H1 (cell line): ENCODE measurements around the gene PRXL2A. TPM values are rescaled to one million over a fixed set of nuclear protein-coding genes. Genes with fewer than 3 reads are reported as not detected.
A peak's percentile ranks its signal among the peaks of the same experiment; 100 is the strongest.

Experiments
- CTCF ChIA-PET: fragments of 300-600 bp; sonication (Branson Sonifier 250); formaldehyde crosslinking; loops from one replicate; lab custom pipeline; 2021; ENCODE audit not compliant: partially characterized antibody; lab: Charles Lee
- POLR2A ChIA-PET: fragments of 300-600 bp; sonication (Branson Sonifier 250); formaldehyde crosslinking; loops from one replicate; lab custom pipeline; 2021; ENCODE audit warnings: inconsistent platforms; ENCODE audit not compliant: partially characterized antibody; lab: Charles Lee
- DNase-seq, 2 experiments: peaks; one replicate each; pipeline versions ENCODE4 v3.0.0 to v3.0.0-alpha.2; 2010 to 2022; ENCODE audit warnings: low spot score in 2 of 2, low read depth in 1 of 2, mixed read lengths in 1 of 2
- FAIRE-seq: peaks from 2 replicates; lab custom pipeline; 2011; peaks lifted over from hg19 to GRCh38; lab: Jason Lieb, UNC
- H2AFZ ChIP-seq: 2 replicates; pipeline ENCODE4 v1.8.1; 2012; ENCODE audit warnings: low read length, inconsistent platforms
- H2AK5ac ChIP-seq: 2 replicates; pipeline ENCODE4 v1.6.1; 2013; ENCODE audit warnings: low read depth, low read length
- H2BK120ac ChIP-seq: replicated peaks from 2 replicates; pipeline ENCODE3; 2013; ENCODE audit warnings: low read depth, low read length, inconsistent platforms
- H2BK12ac ChIP-seq: 2 replicates; pipeline ENCODE4 v1.6.1; 2013; ENCODE audit warnings: low read depth, low read length
- H2BK15ac ChIP-seq: 2 replicates; pipeline ENCODE4 v1.6.1; 2013; ENCODE audit warnings: low read length
- H2BK20ac ChIP-seq: 2 replicates; pipeline ENCODE4 v1.6.1; 2013; ENCODE audit warnings: low read length
- H2BK5ac ChIP-seq: 2 replicates; pipeline ENCODE4 v1.6.1; 2013; ENCODE audit warnings: low read depth, low read length
- H3K14ac ChIP-seq: 2 replicates; pipeline ENCODE4 v1.6.1; 2013; ENCODE audit warnings: inconsistent platforms; ENCODE audit not compliant: insufficient read length
- H3K18ac ChIP-seq: 2 replicates; pipeline ENCODE4 v1.6.1; 2013; ENCODE audit warnings: low read length; ENCODE audit errors: extremely low read depth
- H3K23ac ChIP-seq: 2 replicates; pipeline ENCODE4 v1.6.1; 2013; ENCODE audit warnings: inconsistent platforms; ENCODE audit not compliant: insufficient read length
- H3K23me2 ChIP-seq: 2 replicates; pipeline ENCODE4 v1.6.1; 2013; ENCODE audit warnings: low read depth, low read length
- H3K27ac ChIP-seq: 2 replicates; pipeline ENCODE4 v1.6.1; 2011; ENCODE audit warnings: low read depth, low read length, inconsistent platforms
- H3K27me3 ChIP-seq, 4 experiments: replicated peaks in 1 of 4; 1 replicate in 1 of 4; 2 replicates in 3 of 4; pipeline versions ENCODE4 v1.6.1 to v1.8.1; 2011 to 2013; ENCODE audit warnings: low read length in 3 of 4, mild to moderate bottlenecking in 3 of 4, inconsistent platforms in 2 of 4, mixed read lengths in 2 of 4, moderate library complexity in 1 of 4; ENCODE audit not compliant: control insufficient read depth in 3 of 4, insufficient read depth in 3 of 4; ENCODE audit errors: extremely low read depth in 1 of 4
- H3K36me3 ChIP-seq, 4 experiments: 2 replicates each; pipeline versions ENCODE4 v1.6.1 to v1.8.1; 2011 to 2013; ENCODE audit warnings: mild to moderate bottlenecking in 4 of 4, low read length in 3 of 4, moderate library complexity in 2 of 4, control low read depth in 1 of 4, inconsistent platforms in 1 of 4; ENCODE audit not compliant: insufficient read depth in 4 of 4, control insufficient read depth in 2 of 4
- H3K4ac ChIP-seq: replicated peaks from 2 replicates; pipeline ENCODE3; 2013; ENCODE audit warnings: low read length, low read depth, mixed read lengths, inconsistent platforms; ENCODE audit not compliant: insufficient read length
- H3K4me1 ChIP-seq, 4 experiments: replicated peaks in 1 of 4; 1 replicate in 1 of 4; 2 replicates in 3 of 4; pipeline versions ENCODE4 v1.6.1 to v1.8.1; 2011 to 2013; ENCODE audit warnings: low read length in 3 of 4, inconsistent platforms in 2 of 4, mixed read lengths in 1 of 4; ENCODE audit not compliant: insufficient read depth in 4 of 4, control insufficient read depth in 3 of 4
- H3K4me2 ChIP-seq, 2 experiments: 2 replicates each; pipeline versions ENCODE4 v1.6.1 to v1.8.1; 2011 to 2013; ENCODE audit warnings: low read depth in 2 of 2, low read length in 2 of 2, control low read depth in 1 of 2, inconsistent platforms in 1 of 2, mild to moderate bottlenecking in 1 of 2; ENCODE audit not compliant: insufficient read depth in 1 of 2
- H3K4me3 ChIP-seq, 4 experiments: fragments of 200-600, 300-600 bp in 1 of 4; sonication (generic), shearing (Covaris generic), sonication (Bioruptor Twin) in 1 of 4; 2 replicates each; pipeline versions ENCODE4 v1.5.1 to v1.8.1; 2011 to 2016; ENCODE audit warnings: low read length in 4 of 4, low read depth in 3 of 4, control low read depth in 2 of 4, inconsistent platforms in 2 of 4, mild to moderate bottlenecking in 2 of 4, mixed read lengths in 1 of 4, moderate library complexity in 1 of 4; ENCODE audit not compliant: insufficient read depth in 2 of 4; ENCODE audit errors: extremely low read depth in 1 of 4
- H3K56ac ChIP-seq: replicated peaks from 2 replicates; pipeline ENCODE3; 2013; ENCODE audit warnings: low read depth, mild to moderate bottlenecking, mixed read lengths, low read length, inconsistent platforms; ENCODE audit not compliant: insufficient read length
- H3K79me1 ChIP-seq: 2 replicates; pipeline ENCODE4 v1.6.1; 2013; ENCODE audit warnings: low read depth, low read length, control low read depth
- H3K79me2 ChIP-seq, 2 experiments: 2 replicates each; pipeline versions ENCODE4 v1.6.1 to v1.8.1; 2012 to 2013; ENCODE audit warnings: low read length in 2 of 2, mild to moderate bottlenecking in 2 of 2, inconsistent platforms in 1 of 2; ENCODE audit not compliant: insufficient read depth in 2 of 2, control insufficient read depth in 1 of 2
- H3K9ac ChIP-seq, 4 experiments: replicated peaks in 1 of 4; 1 replicate in 1 of 4; 2 replicates in 3 of 4; pipeline versions ENCODE4 v1.6.1 to v1.8.1; 2011 to 2013; ENCODE audit warnings: low read depth in 3 of 4, low read length in 3 of 4, control low read depth in 2 of 4, mild to moderate bottlenecking in 2 of 4, moderate library complexity in 2 of 4, inconsistent platforms in 1 of 4; ENCODE audit errors: extremely low read depth in 1 of 4
- H3K9me3 ChIP-seq, 2 experiments: 2 replicates each; pipeline versions ENCODE4 v1.6.1 to v1.8.1; 2012 to 2013; ENCODE audit warnings: mild to moderate bottlenecking in 2 of 2, moderate library complexity in 2 of 2, control low read depth in 1 of 2, inconsistent platforms in 1 of 2, low read depth in 1 of 2, low read length in 1 of 2, mixed read lengths in 1 of 2; ENCODE audit not compliant: insufficient read depth in 2 of 2
- H4K20me1 ChIP-seq, 2 experiments: replicated peaks in 1 of 2; 2 replicates each; pipeline versions ENCODE3 to v1.8.1; 2011 to 2013; ENCODE audit warnings: inconsistent platforms in 2 of 2, low read length in 2 of 2, mild to moderate bottlenecking in 1 of 2; ENCODE audit not compliant: insufficient read depth in 2 of 2, control insufficient read depth in 1 of 2
- H4K5ac ChIP-seq: 2 replicates; pipeline ENCODE4 v1.6.1; 2013; ENCODE audit warnings: low read length, low read depth, mixed read lengths, inconsistent platforms; ENCODE audit not compliant: insufficient read length
- H4K8ac ChIP-seq: 2 replicates; pipeline ENCODE4 v1.8.0; 2013; ENCODE audit warnings: mild to moderate bottlenecking, moderate library complexity, low read length, inconsistent platforms; ENCODE audit not compliant: insufficient read depth; ENCODE audit errors: extremely low read depth
- H4K91ac ChIP-seq: replicated peaks from 2 replicates; pipeline ENCODE3; 2013; ENCODE audit warnings: low read length, mixed read lengths, inconsistent platforms; ENCODE audit not compliant: insufficient read length
- SRF ChIP-seq: IDR thresholded peaks from 2 replicates; pipeline ENCODE4 v1.6.1; 2011; ENCODE audit warnings: mild to moderate bottlenecking, low read depth, low read length, moderate library complexity
- TBP ChIP-seq: IDR thresholded peaks from 2 replicates; pipeline ENCODE4 v1.6.1; 2011; ENCODE audit warnings: low read depth, low read length, improper control_type of control experiment
- WGBS, 2 experiments: shearing (Covaris generic) in 1 of 2; methylation state at CpG; one replicate each; pipeline versions ENCODE4 v1.1.6 to v1.1.7; 2013 to 2015; ENCODE audit warnings: low lambda C conversion rate in 2 of 2, mixed read lengths in 2 of 2, inconsistent platforms in 1 of 2, low coverage in 1 of 2, missing lambda C conversion rate in 1 of 2; ENCODE audit not compliant: insufficient replicate concordance in 2 of 2, insufficient coverage in 1 of 2, insufficient read length in 1 of 2; ENCODE audit errors: extremely low coverage in 1 of 2, missing lambda C conversion rate in 1 of 2; 5-methylcytosine and 5-hydroxymethylcytosine counted together
- polyA plus RNA-seq, 7 experiments: library from polyadenylated mRNA; depleted of rRNA in 3 of 7; stranded (reverse) in 5 of 7; unstranded in 2 of 7; fragments of >200 nt in 5 of 7; fragments of 200-250 nt in 2 of 7; gene quantifications; 1 replicate in 5 of 7; 2 replicates in 1 of 7; 4 replicates in 1 of 7; pipeline versions ENCODE4 v1.2.1 to v1.2.3, GENCODE V29; 2011 to 2013; ENCODE audit warnings: missing spikeins in 2 of 7, mixed read lengths in 2 of 7
- total RNA-seq: library from RNA; stranded (reverse); fragmentation: NEBNext Ultra II Directional; extraction: Animal tissue kit (Norgen Biotek cat#: 25700); gene quantifications from 2 replicates; pipeline ENCODE4 v1.2.1, GENCODE V29; 2021

The PRXL2A gene
- total and polyA plus RNA-seq, 2 of the 8 experiments (the other 6 are each of a cell fraction or from before 2014, with no cell fraction given): 13.4 to 58.3 TPM

- peak overlapping the region; percentile 73 for H3K18ac ChIP-seq
- H3K4me1 ChIP-seq: peaks cover 39 to 58% (median 49%) of the 10 kb centered on the region in 4 experiments
- no peak overlapping the region; the same call in 1 of the 2 replicates for H2AK5ac ChIP-seq
- no peak for FAIRE-seq
- TF ChIP-seq SRF: no peak
- TF ChIP-seq TBP: 0 out of 2 replicates have a peak, but pooled peaks have one; percentile 1
- TF ChIP-seq, all 59 proteins: peak for 1
- WGBS, 2 experiments: 57% methylated on average over 3 of the region's 3 CpGs; no CpG with 5 or more reads in 1 of the 2 experiments
- Histone ChIP-seq H3K27me3 (peaks cover 0 to 13% (median 6%) of the 10 kb centered on the region in 4 experiments; a peak in 4 of 7 replicates), H3K79me2 (peaks cover 0 to 87% of the 10 kb centered on the region in 2 experiments; a peak in 3 of 4 replicates), H3K14ac (no peak overlapping the region), H2BK120ac (peak overlapping the region; percentile 29), H4K20me1 (peaks cover 14 to 22% of the 10 kb centered on the region in 2 experiments), H2BK12ac (no peak overlapping the region), H3K4me2 (peak overlapping the region; percentile 80), H2BK20ac (no peak overlapping the region), H3K56ac (peak overlapping the region; percentile 5), H4K8ac (peak overlapping the region; percentile 7; the same call in 1 of the 2 replicates), H3K4me3 (peak overlapping the region in 3 of 4 experiments; percentile 20 to 55 (median 40); a peak in 5 of 8 replicates), H3K9ac (peak overlapping the region in 2 of 4 experiments; percentile 67; a peak in 4 of 7 replicates), H4K91ac (peak overlapping the region; percentile 88), H3K23me2 (0 out of 2 replicates have a peak, but pooled peaks cover 4% of the 10 kb centered on the region), H2AFZ (no peak overlapping the region), H3K79me1 (peaks cover 21% of the 10 kb centered on the region), H3K23ac (no peak overlapping the region), H2BK5ac (peak overlapping the region; percentile 46; the same call in 1 of the 2 replicates), H2BK15ac (no peak overlapping the region), H4K5ac (peak overlapping the region; percentile 28), H3K4ac (peak overlapping the region; percentile 36), H3K9me3 (no peaks in the 10 kb centered on the region), H3K27ac (peak overlapping the region; percentile 91), H3K36me3 (peaks cover 0 to 3% (median 0%) of the 10 kb centered on the region in 4 experiments; a peak in 2 of 8 replicates)
- CTCF ChIA-PET: interaction anchor here (1.2 to 38.4 kb wide), 6 partner anchors 2 to 197 kb away, joined by 3 to 1263 read pairs (median 230); partner anchors contain the start of gene TSPAN14
- POLR2A ChIA-PET: interaction anchor here (0.5 to 3.4 kb wide), 11 partner anchors 9 to 122 kb away, joined by 3 to 18 read pairs (median 5); partner anchors contain the start of genes DYDC1 and DYDC2
- DNase-seq: no peak
Observed at GRCh38 chr10:80465451-80465835, 57.1 kb downstream of the PRXL2A start.
